Posterior vena cava (tissue), 2 donors: Measurements from ENCODE around the gene DDN. TPM values are rescaled to one million over a fixed set of nuclear protein-coding genes. Genes with fewer than 3 reads are reported as not detected.

Source experiments
- DNase-seq: peaks from one replicate; pipeline ENCODE4 v3.0.0-alpha.2; 2020; ENCODE audit warnings: low spot score
- intact Hi-C, 2 donors: fragments of 100-400 bp; cut with DNase I; formaldehyde crosslinking; loops; one replicate each; pipeline versions ENCODE4 v1.14.1 to v1.14.2; 2022 to 2023
- total RNA-seq, 2 donors: library from RNA; stranded (reverse); fragmentation: NEBNext Ultra II Directional; extraction: Animal tissue kit (Norgen Biotek cat#: 25700); gene quantifications; one replicate each; pipeline ENCODE4 v1.2.1, GENCODE V29; 2021
- donor health status: DM: yes; HTN: yes; CAD: no.
- donor health status: DM: yes; HTN: yes; CAD: no.

Gene DDN
- total RNA-seq, 2 donors from 2014 or later = not detected

DNA sequence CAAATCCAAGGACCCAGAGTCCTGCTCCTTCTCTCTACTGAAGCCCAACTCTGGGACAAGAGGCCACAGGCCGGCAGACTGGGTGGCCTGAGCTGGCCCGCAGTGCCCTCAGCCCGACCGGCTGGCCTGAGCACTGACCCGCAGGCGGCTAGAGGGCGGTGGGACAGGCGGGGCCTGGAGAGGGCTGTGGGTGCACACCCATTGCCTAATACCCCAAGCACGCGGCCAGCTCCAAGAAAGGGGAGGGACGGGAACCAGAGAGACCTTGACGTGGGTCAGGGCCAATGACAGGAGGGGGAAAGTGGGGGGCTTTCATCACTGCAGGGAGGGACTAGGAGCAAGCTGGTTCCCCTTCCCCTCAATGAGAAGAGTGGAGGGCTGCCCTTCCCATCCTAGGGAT is 25.6 kb downstream of the DDN start:
- intact Hi-C loops = no loop called here
- peak; percentile 93 for DNase-seq

DNA sequence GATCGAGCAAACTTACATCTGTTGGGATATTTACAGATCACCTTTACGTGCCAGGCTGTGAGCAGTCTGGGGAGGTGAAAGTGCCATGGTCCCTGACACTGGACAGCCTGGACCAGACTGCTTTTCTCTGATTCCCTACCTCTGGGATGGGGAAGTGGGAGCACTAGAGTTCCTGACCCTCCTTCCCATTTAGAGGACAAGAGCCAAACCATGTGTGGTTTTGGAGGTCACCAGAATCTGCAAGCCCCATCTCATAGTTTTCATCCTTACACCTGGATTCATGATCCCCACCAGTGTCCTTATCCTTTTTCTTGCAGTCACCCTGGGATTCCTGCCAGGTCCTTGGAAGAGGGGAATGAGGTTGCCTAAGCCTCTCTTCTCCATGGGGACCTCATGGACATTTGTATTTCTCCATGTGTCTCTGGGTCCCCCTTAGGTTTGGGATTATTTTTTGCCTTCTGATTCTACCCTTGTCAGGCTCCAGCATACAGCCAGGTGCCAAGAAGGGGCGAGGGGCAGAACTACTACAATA is 26.2 kb downstream of the DDN start:
- intact Hi-C loops = no loop called here

DNA sequence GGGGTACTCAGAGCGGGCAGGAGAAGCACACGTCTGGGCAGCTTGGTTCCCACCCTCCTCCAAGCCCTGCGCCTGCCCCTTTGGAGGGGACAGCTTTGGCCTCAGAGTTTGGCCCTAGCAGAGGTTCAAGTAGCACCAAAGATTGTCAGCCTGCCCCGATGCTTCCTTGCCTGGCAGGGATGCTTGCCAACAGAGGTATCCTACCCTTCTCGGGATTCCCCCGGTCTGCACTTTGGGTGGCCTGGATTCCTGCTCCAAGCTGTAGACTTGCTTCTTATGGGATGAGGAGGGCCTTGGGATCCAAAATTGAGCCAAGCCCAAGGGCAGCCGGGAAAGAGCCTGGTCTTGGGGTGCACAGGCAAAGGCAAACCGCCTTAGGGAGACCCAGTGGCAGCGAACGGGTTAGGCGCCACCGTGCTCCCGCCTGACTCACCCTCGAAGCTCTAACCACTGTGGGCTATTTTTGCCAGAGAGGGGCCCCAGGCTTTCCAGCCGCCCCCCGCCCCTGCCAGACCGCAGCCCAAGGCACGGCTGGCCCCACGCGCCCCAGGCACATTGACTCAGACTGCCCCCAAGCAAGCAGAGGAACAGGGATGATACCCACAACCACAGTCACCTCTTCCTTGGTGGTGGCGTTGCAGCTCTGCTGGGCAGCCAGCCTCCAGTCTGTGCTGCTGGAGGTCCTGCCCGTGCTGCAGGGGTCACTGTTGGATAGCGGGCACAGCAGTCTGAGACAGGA is 26.8 kb downstream of the DDN start:
- DNase-seq = peak; percentile 70
- intact Hi-C loops = no loop called here

More for the DNA sequence above, 26.2 kb downstream of the DDN start:
- DNase-seq = no peak

DNA sequence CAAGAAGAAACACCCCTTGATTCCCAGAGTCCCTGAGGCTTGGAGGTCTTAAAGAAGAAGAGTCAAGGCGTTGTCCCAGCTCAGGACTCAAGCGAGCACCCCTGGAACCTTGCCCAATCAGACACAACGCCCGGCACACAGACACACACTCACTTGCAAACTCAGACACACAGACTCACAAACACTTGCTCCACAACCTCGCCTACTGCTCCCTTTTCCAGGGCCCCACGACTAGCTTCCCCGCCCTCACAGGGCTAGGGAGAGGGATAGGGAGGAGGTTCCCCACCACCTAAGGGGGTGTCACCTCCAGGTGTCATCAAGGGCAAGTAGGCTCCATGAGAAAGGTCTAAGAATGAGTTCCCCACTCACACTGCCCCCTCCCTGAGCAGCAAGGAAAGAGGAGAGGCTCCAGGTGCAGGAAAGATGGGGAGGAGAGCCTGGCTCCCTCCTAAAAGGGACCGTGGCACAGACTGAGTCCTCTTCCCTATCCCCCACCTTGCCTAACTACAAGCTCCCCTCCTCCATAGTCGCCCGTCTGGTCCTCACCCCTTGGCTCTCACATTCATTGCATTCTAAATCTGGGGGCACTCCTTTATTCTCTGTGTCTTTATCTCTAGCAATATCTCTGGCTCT is 28.4 kb downstream of the DDN start:
- peak; percentile 78 for DNase-seq
- intact Hi-C loops = no loop called here

DNA sequence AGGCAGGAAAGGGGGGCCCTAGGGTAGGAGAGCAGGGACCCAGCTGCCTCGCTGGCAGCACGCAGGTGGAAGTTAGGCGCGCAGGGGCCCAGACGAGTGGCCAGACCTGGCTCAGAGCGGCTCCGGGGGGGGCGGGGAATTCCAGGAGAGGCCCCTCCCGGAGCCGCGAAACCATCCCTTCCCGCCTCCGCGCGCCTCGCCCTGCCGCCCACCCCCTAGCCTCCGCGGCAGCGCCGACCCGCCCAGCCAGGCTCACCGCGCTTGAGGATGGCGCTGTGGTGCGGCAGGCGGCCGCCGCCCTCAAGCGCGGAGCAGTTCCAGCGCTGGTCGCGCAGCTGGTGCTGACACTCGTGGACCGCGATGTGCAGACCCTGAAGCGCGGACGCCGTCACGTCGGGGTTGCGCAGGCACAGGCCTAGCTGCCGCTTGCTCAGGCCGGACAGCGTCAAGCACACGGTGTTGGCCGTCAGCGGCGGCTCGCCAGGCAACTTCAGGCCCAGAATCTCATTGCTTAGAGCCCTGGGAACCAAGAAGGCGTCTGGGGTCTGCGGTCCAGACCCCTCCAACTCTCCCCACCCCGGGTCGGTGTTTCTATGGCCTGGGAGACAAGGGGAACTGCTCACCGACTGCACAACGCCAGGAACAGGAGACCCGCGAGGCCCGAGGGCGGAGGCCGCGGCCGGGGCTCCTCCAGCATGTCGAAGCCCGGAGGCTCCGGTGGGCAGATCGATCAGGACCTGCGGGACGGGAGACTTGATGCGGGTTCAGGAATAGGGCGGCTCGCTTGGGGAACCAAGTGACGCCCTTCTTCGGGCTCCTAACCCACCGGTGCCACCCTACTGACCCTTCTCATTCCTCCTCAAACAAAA is 29.1 kb downstream of the DDN start:
- intact Hi-C loops = no loop called here
- DNase-seq = peak; percentile 84

DNA sequence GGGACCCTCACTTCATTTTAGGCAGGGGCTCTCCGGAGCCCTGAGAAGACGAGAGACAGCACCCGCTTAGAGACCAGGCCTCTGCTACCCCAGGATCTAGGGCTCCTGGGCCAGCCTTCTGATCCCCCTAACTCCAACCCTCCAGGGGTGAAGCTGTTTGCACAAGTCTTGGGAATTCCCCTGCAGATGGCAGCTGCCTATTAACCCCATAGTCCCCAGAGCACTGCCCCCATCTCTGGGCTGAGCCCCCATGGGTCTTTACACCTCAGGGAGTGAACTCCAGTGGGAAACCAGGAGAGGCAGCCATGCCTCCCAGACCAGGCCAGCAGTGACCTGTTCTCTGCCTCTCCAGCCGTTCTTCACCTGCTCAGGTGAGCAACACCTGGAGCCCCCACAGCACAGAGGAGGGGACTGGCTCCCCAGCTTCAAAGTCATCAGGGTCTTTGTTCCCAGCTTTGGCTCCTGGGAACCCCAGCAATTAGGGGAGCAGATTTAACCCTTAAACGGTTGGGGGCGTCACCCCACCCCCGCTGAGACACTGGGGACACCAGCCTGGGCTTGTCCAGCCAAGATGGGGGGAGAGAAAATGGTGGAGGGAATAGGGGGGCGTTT is 29.9 kb downstream of the DDN start:
- peak; percentile 57 for DNase-seq
- intact Hi-C loops = no loop called here

DNA sequence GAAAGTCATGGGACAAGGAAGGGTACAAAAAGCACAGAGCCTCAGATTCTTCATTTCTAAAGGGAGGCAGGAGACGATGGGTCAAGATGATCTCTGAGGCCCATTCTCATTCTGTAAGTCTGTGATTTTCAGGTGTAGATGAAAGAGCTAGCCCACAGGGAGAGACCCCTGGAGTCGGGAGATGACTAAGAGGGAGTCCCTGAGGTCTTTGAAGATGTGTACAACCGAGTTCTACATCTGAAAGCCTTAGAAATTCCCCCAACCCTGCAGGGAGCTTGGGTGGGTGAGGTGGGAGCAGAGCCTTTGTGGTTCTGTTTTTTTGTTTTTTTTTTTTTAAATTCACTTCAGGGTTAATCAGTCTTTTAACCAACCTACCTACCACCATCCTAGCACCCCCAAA is 30.7 kb downstream of the DDN start:
- intact Hi-C loops = no loop called here
- DNase-seq = no peak

DNA sequence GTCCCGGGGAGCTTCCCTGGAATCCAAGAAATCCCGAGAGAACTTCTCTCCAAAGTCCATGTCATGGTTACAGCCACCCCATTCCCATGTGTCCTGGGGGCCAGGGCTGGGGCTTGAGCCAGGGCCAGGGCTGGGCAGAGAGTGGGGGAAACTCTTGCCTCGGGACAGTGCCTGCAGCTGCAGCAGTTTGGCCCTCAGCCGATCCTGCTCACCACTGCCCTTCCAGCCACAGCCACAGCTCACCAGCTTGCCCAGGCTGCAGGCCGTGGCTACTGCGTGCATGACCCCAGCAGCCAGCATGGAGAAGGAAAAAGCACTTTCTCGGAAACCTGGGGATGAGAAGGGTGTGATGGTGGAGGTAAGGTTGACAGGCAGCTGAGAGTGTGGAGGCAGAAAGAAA is 31.2 kb downstream of the DDN start:
- DNase-seq = peak; percentile 66
- intact Hi-C loops = no loop called here

DNA sequence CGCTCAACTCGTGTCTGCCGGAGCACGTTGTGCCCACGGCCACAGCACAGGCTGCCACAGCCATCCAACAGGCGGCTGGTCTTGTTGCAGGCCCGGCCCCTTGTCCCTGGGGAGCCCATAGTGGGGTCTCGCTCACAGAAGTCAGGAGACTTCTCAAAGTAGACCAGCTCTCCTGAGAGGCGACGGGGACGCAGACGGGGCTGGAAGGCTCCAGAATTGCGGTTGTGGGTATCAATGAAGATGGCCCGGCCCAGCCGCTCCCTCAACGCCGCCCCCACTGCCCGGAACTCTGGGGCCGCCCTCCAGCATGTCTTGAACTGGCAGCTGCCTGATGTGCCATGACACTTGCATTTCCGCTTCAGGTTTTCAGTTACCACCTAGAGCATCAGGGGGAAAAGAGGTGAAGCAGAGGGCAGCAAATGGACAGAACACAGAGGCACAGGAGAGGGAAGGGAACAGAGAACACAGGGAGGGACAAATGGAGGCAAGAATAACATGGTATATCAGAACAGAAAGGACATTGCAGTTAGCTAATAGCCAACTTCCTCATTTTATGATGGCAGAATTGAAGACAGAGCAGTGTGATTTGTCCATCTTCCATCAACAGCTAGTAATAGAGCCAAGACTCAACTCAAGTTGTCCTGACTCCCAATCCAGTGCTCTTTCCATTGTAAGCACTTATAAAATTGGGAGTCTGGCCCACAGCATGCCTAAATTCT is 32.8 kb downstream of the DDN start:
- intact Hi-C loops = no loop called here
- no peak for DNase-seq

DNA sequence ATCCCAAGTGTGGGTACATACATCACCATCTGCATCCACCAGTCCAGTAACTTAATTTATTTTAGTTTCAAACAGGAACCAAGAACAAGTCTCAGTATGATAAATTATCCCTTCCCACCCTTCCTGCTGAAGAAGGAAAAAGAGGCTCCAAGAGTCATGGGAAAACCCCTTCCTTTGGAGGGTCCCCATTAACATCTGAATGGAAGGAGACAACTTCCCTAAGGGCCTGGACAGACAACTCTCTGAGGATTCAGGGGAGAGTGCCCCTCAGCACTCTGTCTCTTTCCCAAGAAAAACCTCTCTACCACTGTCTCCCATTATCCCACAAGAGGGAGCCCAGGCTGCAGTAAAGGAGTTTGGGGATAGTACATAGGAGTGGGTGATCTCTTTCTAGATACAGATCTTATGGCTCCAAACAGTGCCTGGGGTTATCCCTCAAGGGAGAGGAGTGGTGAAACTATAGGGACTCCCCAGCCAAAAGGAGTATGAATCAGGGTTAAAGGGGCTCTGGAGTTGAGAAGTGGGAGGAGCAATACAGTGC is 33.8 kb downstream of the DDN start:
- DNase-seq = no peak
- intact Hi-C loops = no loop called here

DNA sequence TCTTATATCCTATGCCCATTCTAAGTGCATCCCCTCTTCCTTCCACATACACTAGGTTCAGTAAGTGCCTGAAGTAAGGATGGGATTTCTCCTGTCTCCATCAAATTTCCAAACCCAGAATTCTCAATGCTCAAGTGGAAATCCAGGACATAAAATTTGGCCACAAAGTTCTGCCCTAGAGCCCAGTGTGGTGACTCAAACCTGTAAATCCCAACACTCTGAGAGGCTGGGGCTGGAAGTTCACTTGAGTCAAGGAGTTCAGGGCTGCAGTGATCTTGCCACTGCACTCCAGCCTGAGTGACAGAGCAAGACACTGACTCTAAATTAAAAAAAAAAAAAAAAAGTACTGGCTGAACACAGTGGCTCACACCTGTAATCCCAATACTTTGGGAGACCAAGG is 37.4 kb downstream of the DDN start:
- no peak for DNase-seq
- intact Hi-C loops = no loop called here

DNA sequence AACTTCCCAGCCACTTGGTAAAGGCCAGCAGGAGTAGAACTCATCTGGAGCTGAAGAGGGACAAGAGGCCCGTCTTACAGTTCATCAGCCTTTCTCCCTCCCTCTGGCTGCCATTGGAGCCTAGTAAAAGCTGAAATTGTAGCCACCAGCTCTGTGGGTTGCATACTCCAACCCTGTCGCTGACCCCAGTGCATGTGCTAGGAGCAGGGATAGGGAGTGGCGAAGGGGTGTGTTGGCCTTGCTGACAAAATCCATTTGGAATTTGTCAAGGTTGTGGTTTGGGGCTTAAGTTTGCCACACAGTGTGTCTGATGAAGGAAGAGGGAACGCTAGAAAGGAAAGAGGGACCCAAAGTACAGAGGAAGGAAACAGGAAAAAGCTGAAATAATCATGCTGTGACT is 37.8 kb downstream of the DDN start:
- intact Hi-C loops = no loop called here
- DNase-seq = no peak

DNA sequence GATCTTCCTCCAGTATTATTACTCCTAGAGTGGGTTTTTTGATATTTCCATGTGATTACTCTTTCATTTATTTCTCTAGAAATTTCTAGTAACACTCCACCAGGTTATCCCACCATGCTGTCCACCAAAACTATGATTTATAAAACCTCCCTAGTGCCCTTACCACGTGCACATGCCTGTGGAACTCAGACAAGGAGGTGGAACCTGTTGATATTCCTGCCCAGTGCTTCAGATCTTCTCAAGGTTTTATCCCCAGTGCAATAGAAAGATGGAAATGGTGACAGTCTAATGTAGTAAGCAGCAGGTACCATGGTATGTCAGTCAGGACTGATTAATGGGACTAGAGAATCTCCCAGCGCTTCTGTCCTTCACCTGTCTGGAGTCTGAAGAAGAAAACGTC is 38.3 kb downstream of the DDN start:
- intact Hi-C loops = no loop called here

DNA sequence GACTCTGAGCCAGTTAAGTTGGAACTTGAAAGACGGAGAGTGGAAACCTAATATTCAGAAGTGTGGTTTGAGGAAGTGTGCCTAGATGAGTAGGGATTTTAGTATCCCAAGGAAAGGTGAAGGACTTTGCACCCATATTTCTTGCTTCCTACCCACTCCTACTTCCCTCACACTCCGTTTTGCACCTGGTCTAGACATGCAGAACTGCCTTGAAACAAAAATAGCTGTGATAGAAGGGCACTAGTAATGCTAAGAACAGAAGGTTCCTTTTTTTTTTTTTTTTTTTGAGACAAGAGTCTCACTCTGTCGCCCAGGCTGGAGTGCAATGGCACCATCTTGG is 41.2 kb downstream of the DDN start:
- DNase-seq = no peak
- intact Hi-C loops = no loop called here

More for the DNA sequence above, 38.3 kb downstream of the DDN start:
- no peak for DNase-seq

DNA sequence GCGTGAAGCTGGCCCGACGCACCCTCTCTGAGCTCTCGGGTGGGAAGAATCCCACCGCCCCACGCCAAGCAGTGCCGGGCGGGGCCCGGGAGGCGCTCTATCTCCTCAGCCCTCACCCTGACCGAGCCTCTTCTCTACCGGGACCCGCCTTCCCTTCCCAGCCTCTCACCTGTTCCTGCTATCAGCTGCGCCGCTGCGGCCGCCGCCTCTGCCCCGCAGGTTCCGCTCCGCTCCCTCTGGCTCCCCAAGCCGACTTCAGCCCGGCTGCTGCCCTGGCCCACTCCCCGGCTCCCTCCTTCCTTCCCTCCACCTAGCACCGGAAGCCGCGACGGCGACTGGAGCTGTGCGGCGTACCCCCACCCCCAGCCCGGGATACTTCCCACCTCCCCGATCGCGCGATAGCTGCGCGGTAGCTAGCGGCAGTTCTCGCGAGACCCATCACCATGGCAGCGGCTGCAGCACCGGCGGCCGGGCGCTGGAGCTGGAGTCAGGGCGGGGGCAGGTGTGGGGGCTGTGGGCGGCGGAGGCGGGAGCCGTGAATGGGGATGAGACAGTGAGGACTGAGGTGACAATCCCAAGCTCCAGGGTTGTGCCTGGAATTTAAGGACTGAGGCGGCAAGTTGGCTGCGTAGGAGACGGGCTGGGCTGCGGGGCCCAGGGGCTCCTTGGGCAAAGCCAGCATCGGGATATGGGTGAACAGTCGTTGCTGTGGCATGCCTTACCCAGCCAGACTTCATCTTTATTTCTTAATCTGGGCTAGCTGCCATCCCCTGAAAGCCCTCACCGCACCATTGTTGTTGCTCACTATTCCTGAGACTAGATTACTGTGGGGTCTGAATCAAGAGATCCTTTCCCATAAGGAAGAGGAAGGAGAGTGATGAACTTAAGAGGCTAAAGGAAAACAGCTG is 41.8 kb downstream of the DDN start, which contains the start of gene ARF3:
Gene ARF3, minus strand, starts transcription at position 347 of the 908 bp plus-strand sequence. CDS start 16,392 bp downstream, outside the sequence.
- peak; percentile 98 for DNase-seq
- intact Hi-C loops = no loop called here

DNA sequence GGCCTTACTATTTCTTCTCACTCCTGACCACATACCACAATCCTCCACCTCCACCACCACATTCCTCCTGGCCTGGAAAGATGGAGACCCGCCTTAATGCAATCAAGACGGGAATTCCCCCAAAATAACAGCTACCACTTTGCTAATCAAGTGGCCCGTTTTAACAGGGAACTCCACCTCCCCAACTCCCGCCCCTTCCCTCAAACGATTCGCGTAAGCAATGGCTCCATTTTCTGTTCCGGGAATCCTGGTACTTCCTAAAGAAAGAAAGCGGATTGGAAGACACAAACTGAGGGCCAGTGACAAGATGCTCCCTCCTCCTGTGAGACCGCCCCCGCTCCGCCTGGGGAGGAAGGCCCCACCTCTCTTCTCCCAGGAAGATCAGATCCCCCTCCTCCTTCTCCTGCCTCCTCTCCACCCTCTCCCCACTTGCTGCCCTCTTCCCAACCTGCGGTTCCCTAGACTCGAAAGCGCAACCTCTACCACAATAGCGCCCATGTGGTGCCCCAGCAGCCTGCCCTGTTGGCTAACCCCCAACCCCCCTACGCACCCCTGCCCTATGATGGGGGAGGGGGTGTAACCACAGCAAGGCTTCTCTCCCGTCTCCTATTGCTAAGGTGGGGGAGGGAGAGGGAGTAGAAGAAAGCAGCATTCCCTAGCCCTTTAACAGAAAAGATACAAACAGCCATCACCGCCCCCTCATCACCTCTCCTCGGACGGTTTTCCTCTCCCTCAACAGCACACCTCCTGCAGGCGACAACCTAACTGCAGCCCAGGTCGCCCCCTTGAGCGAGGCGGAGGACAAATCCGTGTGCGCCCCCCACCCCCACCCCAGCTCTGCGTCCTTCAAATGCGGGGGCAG is 42.7 kb downstream of the DDN start:
- DNase-seq = peak; percentile 95
- intact Hi-C loops = no loop called here
